Measurements from ENCODE around the gene SECISBP2. TPM values are rescaled to one million over a fixed set of nuclear protein-coding genes. Genes with fewer than 3 reads are reported as not detected.

Gene SECISBP2
- total and polyA plus RNA-seq, 11 donors: 13.0 to 27.5 (median 15.5) TPM

- no peak for DNase-seq
- WGBS, 4 donors: 92 to 99% (median 95%) methylated on average over 5 of the region's 5 CpGs
- H3K4me1 ChIP-seq: no peaks in the 10 kb centered on the region
- H3K27ac ChIP-seq: no peak overlapping the region
- H3K4me3 ChIP-seq: no peak overlapping the region
- ATAC-seq: no peak
- no peaks in the 10 kb centered on the region for H3K27me3 ChIP-seq
- H3K9me3 ChIP-seq: no peaks in the 10 kb centered on the region
- peaks cover 0 to 100% (median 99%) of the 10 kb centered on the region in 9 donors for H3K36me3 ChIP-seq
- intact Hi-C loops (cut with DNase I): no loop called here
- no peak for TF ChIP-seq CTCF (IDR thresholded peaks at IDR 0.05)
- TF ChIP-seq POLR2A (IDR thresholded peaks at IDR 0.05): no peak
These were observed 27.2 kb downstream of the SECISBP2 start for GRCh38 chr9:89345476-89345875.

GRCh38 chr9:89346696-89347095 is 28.4 kb downstream of the SECISBP2 start:
- H3K27ac ChIP-seq: no peak overlapping the region
- TF ChIP-seq POLR2A (IDR thresholded peaks at IDR 0.05) (no peak), CTCF (IDR thresholded peaks at IDR 0.05) (no peak)
- H3K27me3 ChIP-seq: no peaks in the 10 kb centered on the region
- no peaks in the 10 kb centered on the region for H3K9me3 ChIP-seq
- WGBS, 4 donors: 78 to 86% (median 80%) methylated on average over 9 of the region's 9 CpGs
- H3K4me1 ChIP-seq: peaks cover 0 to 10% (median 0%) of the 10 kb centered on the region in 12 donors
- ATAC-seq (no peak), DNase-seq (no peak)
- no peak overlapping the region for H3K4me3 ChIP-seq
- intact Hi-C loops (cut with DNase I): no loop called here
- H3K36me3 ChIP-seq: peaks cover 0 to 100% (median 99%) of the 10 kb centered on the region in 9 donors

- intact Hi-C loops (cut with DNase I): no loop called here
- 92 to 96% (median 95%) methylated on average over 5 of the region's 5 CpGs for WGBS, 4 donors
These were observed 29.4 kb downstream of the SECISBP2 start for GRCh38 chr9:89347651-89348050.

GRCh38 chr9:89349607-89350006 is 31.3 kb downstream of the SECISBP2 start:
- intact Hi-C loops (cut with DNase I): loop anchor here in 2 of 10 donors (10.0 kb wide), 1 partner anchor 195 kb away; no protein-coding TSS in a partner anchor
- no peak overlapping the region for H3K27ac ChIP-seq
- peaks cover 0 to 100% (median 98%) of the 10 kb centered on the region in 9 donors for H3K36me3 ChIP-seq
- ATAC-seq: no peak
- DNase-seq: no peak
- H3K4me1 ChIP-seq: peaks cover 0 to 29% (median 7%) of the 10 kb centered on the region in 12 donors
- no peaks in the 10 kb centered on the region for H3K9me3 ChIP-seq
- WGBS, 4 donors: 90 to 97% (median 94%) methylated on average over 5 to 6 of the region's 6 CpGs
- no peaks in the 10 kb centered on the region for H3K27me3 ChIP-seq
- no peak overlapping the region for H3K4me3 ChIP-seq
- TF ChIP-seq CTCF (IDR thresholded peaks at IDR 0.05) (no peak), POLR2A (IDR thresholded peaks at IDR 0.05) (no peak)

More at GRCh38 chr9:89347651-89348050, 29.4 kb downstream of the SECISBP2 start:
- Histone ChIP-seq H3K27ac (no peak overlapping the region), H3K9me3 (no peaks in the 10 kb centered on the region), H3K4me3 (no peak overlapping the region), H3K27me3 (no peaks in the 10 kb centered on the region), H3K36me3 (peaks cover 0 to 100% (median 98%) of the 10 kb centered on the region in 9 donors), H3K4me1 (peaks cover 0 to 19% (median 3%) of the 10 kb centered on the region in 12 donors)
- ATAC-seq (no peak), DNase-seq (no peak)
- TF ChIP-seq CTCF (IDR thresholded peaks at IDR 0.05) (no peak), POLR2A (IDR thresholded peaks at IDR 0.05) (no peak)

Data from heart left ventricle (tissue), 16 donors.